Testis (tissue), 3 donors: ENCODE results near the gene CCT6A. TPM values are rescaled to one million over a fixed set of nuclear protein-coding genes. Genes with fewer than 3 reads are reported as not detected.
"Not testable (repeated sequence)": the region's sequence is repeated elsewhere in the genome, so short reads cannot be mapped to it uniquely, and the experiment has no call there.

ENCODE experiments used
- DNase-seq: peaks from one replicate; pipeline ENCODE4 v3.0.0-alpha.2; 2019
- H3K27ac ChIP-seq, 2 donors: fragments of 200-600 bp; sonication (generic); one replicate each; pipeline ENCODE4 v1.5.1; 2019
- H3K27me3 ChIP-seq: fragments of 200-600 bp; sonication (generic); one replicate; pipeline ENCODE4 v1.5.1; 2019
- H3K36me3 ChIP-seq: fragments of 200-600 bp; sonication (generic); one replicate; pipeline ENCODE4 v1.5.1; 2017; ENCODE audit warnings: low read depth; ENCODE audit errors: missing control alignments
- H3K4me1 ChIP-seq: fragments of 200-600 bp; sonication (generic); one replicate; pipeline ENCODE4 v1.5.1; 2019
- H3K4me3 ChIP-seq, 2 donors: fragments of 200-600 bp; sonication (generic); one replicate each; pipeline ENCODE4 v1.5.1; 2017 to 2019
- H3K9me3 ChIP-seq: fragments of 200-600 bp; sonication (generic); one replicate; pipeline ENCODE4 v1.5.1; 2017
- POLR2A ChIP-seq: fragments of 450-650 bp; IDR thresholded peaks from one replicate; pipeline ENCODE4 v1.6.1; 2017; ENCODE audit warnings: antibody characterized with exemption, mild to moderate bottlenecking, moderate library complexity
- WGBS, 2 donors: methylation state at CpG; one replicate each; pipeline ENCODE4 v1.1.5; 2018; 5-methylcytosine and 5-hydroxymethylcytosine counted together
- intact Hi-C: fragments of 100-400 bp; cut with DNase I; formaldehyde crosslinking; loops from one replicate; pipeline ENCODE4 v1.15.1; 2023; ENCODE audit warnings: low total_unique reads
- polyA plus RNA-seq: library from polyadenylated mRNA; stranded (reverse); fragments of 350-450 nt; fragmentation: Illumina TruSeq; extraction: RNeasy Lipid Tissue Mini Kit (QIAGEN cat#74804); gene quantifications from one replicate; pipeline ENCODE4 v1.2.3, GENCODE V29; 2014; ENCODE audit warnings: low read depth, low replicate concordance; ENCODE audit not compliant: insufficient read depth
- total RNA-seq, 2 donors: library from RNA; depleted of rRNA; stranded (reverse); fragments of >200 nt; gene quantifications; one replicate each; pipeline ENCODE4 v1.2.3, GENCODE V29; 2016
- TF ChIP-seq, protein P1 (sequence below), 3 experiments: fragments of 450-650 bp in 2 of 3; fragments of 200-600 bp in 1 of 3; sonication (generic) in 1 of 3; IDR thresholded peaks; one replicate each; pipeline ENCODE4 v1.5.1; 2016 to 2019; ENCODE audit warnings: antibody characterized with exemption in 3 of 3, mild to moderate bottlenecking in 2 of 3, moderate library complexity in 1 of 3

Gene CCT6A
- total and polyA plus RNA-seq, 3 donors from 2014 or later = 90.4 to 103 (median 96.4) TPM

DNA sequence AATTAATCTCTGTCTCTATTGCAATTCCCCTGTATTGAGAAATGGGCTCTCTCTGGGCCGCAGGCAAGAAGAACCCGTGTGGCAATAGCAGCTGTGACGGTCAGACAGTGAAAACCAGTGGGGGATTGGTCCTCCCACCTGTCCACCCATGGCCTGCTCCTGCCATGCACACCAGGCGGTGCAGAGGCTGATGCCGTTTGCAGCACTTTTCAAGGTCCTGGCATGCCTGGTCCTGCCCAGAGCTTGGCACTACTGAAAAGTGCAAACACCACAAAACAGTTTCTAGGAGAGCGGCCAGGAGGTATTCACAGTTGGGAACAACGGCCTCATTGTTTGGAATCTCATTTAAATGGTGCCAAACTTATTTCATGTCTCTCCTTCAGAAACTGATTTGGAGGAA lies 41.9 kb upstream of the CCT6A start:
- DNase-seq = peak; percentile 81
- H3K36me3 ChIP-seq = no peaks in the 10 kb centered on the region
- peaks cover 13% of the 10 kb centered on the region for H3K4me1 ChIP-seq
- H3K4me3 ChIP-seq = no peak overlapping the region
- 52 to 80% methylated on average over 6 to 7 of the region's 7 CpGs for WGBS, 2 donors
- intact Hi-C loops = loop anchor here (10.0 kb wide), 1 partner anchor 65 kb away; no protein-coding TSS in a partner anchor
- no peaks in the 10 kb centered on the region for H3K27me3 ChIP-seq
- no peak overlapping the region for H3K27ac ChIP-seq
- TF ChIP-seq, protein P1, sequence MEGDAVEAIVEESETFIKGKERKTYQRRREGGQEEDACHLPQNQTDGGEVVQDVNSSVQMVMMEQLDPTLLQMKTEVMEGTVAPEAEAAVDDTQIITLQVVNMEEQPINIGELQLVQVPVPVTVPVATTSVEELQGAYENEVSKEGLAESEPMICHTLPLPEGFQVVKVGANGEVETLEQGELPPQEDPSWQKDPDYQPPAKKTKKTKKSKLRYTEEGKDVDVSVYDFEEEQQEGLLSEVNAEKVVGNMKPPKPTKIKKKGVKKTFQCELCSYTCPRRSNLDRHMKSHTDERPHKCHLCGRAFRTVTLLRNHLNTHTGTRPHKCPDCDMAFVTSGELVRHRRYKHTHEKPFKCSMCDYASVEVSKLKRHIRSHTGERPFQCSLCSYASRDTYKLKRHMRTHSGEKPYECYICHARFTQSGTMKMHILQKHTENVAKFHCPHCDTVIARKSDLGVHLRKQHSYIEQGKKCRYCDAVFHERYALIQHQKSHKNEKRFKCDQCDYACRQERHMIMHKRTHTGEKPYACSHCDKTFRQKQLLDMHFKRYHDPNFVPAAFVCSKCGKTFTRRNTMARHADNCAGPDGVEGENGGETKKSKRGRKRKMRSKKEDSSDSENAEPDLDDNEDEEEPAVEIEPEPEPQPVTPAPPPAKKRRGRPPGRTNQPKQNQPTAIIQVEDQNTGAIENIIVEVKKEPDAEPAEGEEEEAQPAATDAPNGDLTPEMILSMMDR (IDR thresholded peaks at IDR 0.05) = no peak
- TF ChIP-seq POLR2A = no peak
- H3K9me3 ChIP-seq = no peaks in the 10 kb centered on the region

DNA sequence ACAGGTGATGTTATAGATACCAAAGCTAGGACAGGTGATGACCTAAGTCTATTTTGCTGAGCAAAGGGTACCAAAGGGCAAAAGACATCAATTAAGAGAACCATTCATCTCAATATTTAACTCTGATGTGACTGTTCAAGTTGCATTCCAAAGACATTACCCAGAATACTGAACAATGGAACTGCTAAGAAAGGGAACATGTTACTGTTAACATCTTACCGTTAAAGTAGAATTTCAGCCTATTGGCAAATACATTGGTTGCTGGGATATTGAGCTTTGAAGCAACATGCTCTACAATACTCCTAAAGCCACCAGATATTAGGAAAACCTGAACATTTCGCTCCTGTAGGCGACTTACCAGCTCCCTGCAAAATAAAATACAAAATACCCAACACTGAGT lies 34.5 kb upstream of the CCT6A start:
- H3K9me3 ChIP-seq, H3K36me3 ChIP-seq, intact Hi-C loops, H3K4me1 ChIP-seq, H3K4me3 ChIP-seq, H3K27me3 ChIP-seq, DNase-seq, H3K27ac ChIP-seq: not testable (repeated sequence)
- WGBS, 2 donors = 76 to 91% methylated on average over 3 of the region's 3 CpGs

DNA sequence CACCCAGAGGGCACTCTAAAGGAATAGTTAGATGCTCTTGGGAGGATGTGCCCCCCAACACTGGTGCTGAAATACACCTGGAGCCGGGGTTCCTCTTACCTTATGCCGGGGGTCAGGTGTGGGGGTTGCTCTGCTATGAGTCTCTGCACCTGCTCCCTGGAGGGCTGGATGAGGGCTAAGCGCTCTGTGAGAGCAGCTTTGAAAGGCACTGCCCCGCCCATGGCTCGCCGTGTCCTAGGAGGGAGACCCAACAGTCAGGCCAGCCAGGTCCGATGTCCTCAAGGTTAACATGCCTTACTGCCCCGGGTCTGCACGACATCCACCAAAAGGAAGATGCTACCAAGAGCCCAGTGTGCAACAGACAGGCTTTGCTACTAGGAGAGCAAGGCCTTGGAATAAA lies 32.1 kb upstream of the CCT6A start:
- intact Hi-C loops = no loop called here
- H3K4me1 ChIP-seq = no peaks in the 10 kb centered on the region
- DNase-seq = no peak
- H3K9me3 ChIP-seq = no peaks in the 10 kb centered on the region
- H3K27me3 ChIP-seq = no peaks in the 10 kb centered on the region
- no peak overlapping the region for H3K4me3 ChIP-seq
- WGBS, 2 donors = 64 to 96% methylated on average over 9 of the region's 9 CpGs
- H3K27ac ChIP-seq = no peak overlapping the region
- no peak for TF ChIP-seq POLR2A
- TF ChIP-seq, protein P1 (IDR thresholded peaks at IDR 0.05) = no peak
- H3K36me3 ChIP-seq = no peaks in the 10 kb centered on the region

DNA sequence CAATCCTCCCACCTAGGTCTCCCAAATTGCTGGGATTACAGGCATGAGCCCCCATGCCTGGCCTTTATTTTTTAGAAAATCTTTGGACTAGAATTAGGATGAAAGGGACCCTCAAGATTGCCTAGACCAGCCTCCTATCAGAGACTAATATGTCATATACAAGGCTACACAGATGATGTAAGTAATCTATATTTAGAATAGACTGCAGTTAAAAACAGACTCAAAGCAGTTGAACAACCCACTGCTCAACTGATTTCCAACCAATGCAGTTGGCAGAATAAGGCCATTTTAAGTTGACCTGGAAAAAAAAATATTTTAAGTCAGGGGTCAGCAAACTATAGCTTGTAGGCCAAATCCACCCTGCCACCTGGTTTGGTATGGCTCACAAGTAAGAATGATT lies 28.1 kb upstream of the CCT6A start:
- no peaks in the 10 kb centered on the region for H3K36me3 ChIP-seq
- no peak for DNase-seq
- no peak for TF ChIP-seq POLR2A
- TF ChIP-seq, protein P1 (IDR thresholded peaks at IDR 0.05) = no peak
- no peak overlapping the region for H3K27ac ChIP-seq
- no peaks in the 10 kb centered on the region for H3K27me3 ChIP-seq
- intact Hi-C loops = no loop called here
- H3K9me3 ChIP-seq = no peaks in the 10 kb centered on the region
- H3K4me3 ChIP-seq = no peak overlapping the region
- H3K4me1 ChIP-seq = no peaks in the 10 kb centered on the region

DNA sequence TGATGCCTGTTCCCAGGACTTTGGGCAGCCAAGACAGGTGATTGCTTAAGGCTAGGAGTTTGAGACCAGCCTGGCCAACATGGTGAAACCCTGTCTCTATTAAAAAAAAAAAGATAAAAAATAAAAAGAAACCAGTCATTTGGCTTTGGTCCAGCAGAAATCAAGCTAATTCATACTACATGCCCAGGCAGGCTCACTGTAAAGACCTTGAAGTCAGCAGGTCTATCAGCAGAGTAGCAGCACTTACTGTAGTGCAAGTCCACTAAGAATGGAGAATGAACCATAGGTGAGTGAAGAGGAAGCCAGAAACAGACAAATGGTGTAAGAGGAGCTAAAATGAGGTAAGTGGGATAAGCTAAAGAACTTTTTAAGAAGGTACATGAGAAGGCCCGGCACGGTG lies 25.0 kb upstream of the CCT6A start:
- DNase-seq = no peak
- no peak overlapping the region for H3K4me3 ChIP-seq
- H3K36me3 ChIP-seq = no peaks in the 10 kb centered on the region
- intact Hi-C loops = no loop called here
- no peaks in the 10 kb centered on the region for H3K27me3 ChIP-seq
- H3K27ac ChIP-seq = no peak overlapping the region
- H3K9me3 ChIP-seq = no peaks in the 10 kb centered on the region
- no peaks in the 10 kb centered on the region for H3K4me1 ChIP-seq
- no peak for TF ChIP-seq POLR2A
- TF ChIP-seq, protein P1 (IDR thresholded peaks at IDR 0.05) = no peak
- 93 to 98% methylated on average over 1 to 2 of the region's 2 CpGs for WGBS, 2 donors
